ENCODE measurements around the gene UBE2L6. TPM values are rescaled to one million over a fixed set of nuclear protein-coding genes. Genes with fewer than 3 reads are reported as not detected.

Gene UBE2L6
- total RNA-seq, 4 donors from 2014 or later: 11.0 to 46.4 (median 22.0) TPM

DNA sequence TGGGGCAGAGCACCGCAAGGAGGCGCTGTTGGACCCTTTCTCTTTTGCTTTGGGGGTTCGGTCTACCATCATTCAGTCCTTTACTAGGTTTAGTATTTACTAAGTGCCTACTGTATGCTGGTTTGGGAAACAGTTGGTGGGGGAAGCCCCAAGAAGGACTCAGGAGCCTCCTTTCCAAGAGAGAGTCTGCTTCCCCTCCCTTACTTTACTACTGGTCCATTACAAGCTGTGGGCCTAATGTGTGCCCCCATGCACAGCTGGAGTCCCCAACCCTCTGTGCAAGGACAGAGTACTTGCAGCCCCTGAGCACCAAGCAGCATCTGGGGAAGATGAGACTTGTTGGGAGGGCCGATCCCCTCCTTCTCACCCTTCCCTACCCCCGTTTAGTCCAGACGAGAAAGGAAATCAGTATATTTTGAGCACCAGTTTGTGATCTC is 876 bp upstream of the UBE2L6 start:
- no peak for DNase-seq
- 58 to 60% methylated on average over 3 to 4 of the region's 6 CpGs for WGBS, 2 donors

GRCh38 chr11:57566905-57567514 is 462 bp downstream of the UBE2L6 start:
- TF ChIP-seq CTCF (IDR thresholded peaks at IDR 0.05) (no peak), POLR2A (IDR thresholded peaks at IDR 0.05) (no peak)
- DNase-seq: no peak
- Histone ChIP-seq H3K9me3 (no peaks in the 10 kb centered on the region), H3K36me3 (no peaks in the 10 kb centered on the region), H3K4me3 (peak overlapping the region; percentile 73 to 97 (median 84)), H3K27me3 (no peaks in the 10 kb centered on the region), H3K27ac (peak overlapping the region; percentile 84 to 93 (median 90)), H3K4me1 (peaks cover 7 to 56% (median 30%) of the 10 kb centered on the region in 3 donors)
- 4 to 5% methylated on average over 9 to 14 of the region's 15 CpGs for WGBS, 2 donors
- intact Hi-C loops (cut with DNase I): loop anchor here (5.0 kb wide), 1 partner anchor 75 kb away; no protein-coding TSS in a partner anchor

More for the DNA sequence above, 876 bp upstream of the UBE2L6 start:
- Histone ChIP-seq H3K4me3 (peak overlapping the region; percentile 73 to 97 (median 84)), H3K27ac (peak overlapping the region; percentile 84 to 93 (median 90)), H3K4me1 (peaks cover 7 to 44% (median 28%) of the 10 kb centered on the region in 3 donors), H3K27me3 (no peaks in the 10 kb centered on the region), H3K36me3 (no peaks in the 10 kb centered on the region), H3K9me3 (no peaks in the 10 kb centered on the region)
- TF ChIP-seq POLR2A (IDR thresholded peaks at IDR 0.05): no peak
- TF ChIP-seq CTCF (IDR thresholded peaks at IDR 0.05): peak in 4 of 6 experiments; percentile 72 to 94 (median 90)
- intact Hi-C loops (cut with DNase I): loop anchor here (5.0 kb wide), 1 partner anchor 74 kb away; no protein-coding TSS in a partner anchor

GRCh38 chr11:57566005-57566904 is 1.2 kb downstream of the UBE2L6 start:
- TF ChIP-seq CTCF (IDR thresholded peaks at IDR 0.05): no peak
- peak in 1 of 4 donors; percentile 26 for TF ChIP-seq POLR2A (IDR thresholded peaks at IDR 0.05)
- no peak for DNase-seq
- H3K4me3 ChIP-seq: peak overlapping the region; percentile 73 to 97 (median 84)
- H3K27ac ChIP-seq: peak overlapping the region; percentile 84 to 93 (median 90)
- intact Hi-C loops (cut with DNase I): loop anchor here (5.0 kb wide), 1 partner anchor 76 kb away; no protein-coding TSS in a partner anchor
- H3K4me1 ChIP-seq: peaks cover 7 to 62% (median 30%) of the 10 kb centered on the region in 3 donors
- no peaks in the 10 kb centered on the region for H3K27me3 ChIP-seq
- H3K9me3 ChIP-seq: no peaks in the 10 kb centered on the region
- WGBS, 2 donors: 12 to 19% methylated on average over 4 of the region's 4 CpGs
- H3K36me3 ChIP-seq: no peaks in the 10 kb centered on the region

DNA sequence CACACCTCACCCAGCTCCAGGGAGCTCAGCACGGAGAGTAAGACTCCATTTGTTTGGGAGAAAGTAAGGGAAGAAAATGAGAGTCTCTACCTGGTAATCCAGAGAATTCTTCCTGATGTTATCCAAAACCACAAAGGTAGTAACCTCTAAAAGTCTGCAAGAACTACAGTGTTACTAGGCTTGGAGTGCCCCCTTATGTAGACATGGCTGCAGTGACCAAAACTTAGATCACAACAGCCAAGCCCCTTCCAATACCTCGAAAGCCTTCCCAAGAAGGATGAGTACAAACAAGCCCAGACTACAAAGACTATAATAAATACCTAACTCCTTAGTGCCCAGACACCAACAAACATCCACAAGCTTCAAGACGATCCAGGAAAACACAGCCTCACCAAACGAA is 4.9 kb downstream of the UBE2L6 start:
- H3K4me3 ChIP-seq: no peak overlapping the region
- DNase-seq: no peak
- H3K9me3 ChIP-seq: no peaks in the 10 kb centered on the region
- peaks cover 0 to 32% (median 5%) of the 10 kb centered on the region in 3 donors for H3K36me3 ChIP-seq
- 54 to 61% methylated on average over 4 of the region's 4 CpGs for WGBS, 2 donors
- H3K27me3 ChIP-seq: no peaks in the 10 kb centered on the region
- intact Hi-C loops (cut with DNase I): no loop called here
- H3K27ac ChIP-seq: no peak overlapping the region
- TF ChIP-seq CTCF (IDR thresholded peaks at IDR 0.05) (no peak), POLR2A (IDR thresholded peaks at IDR 0.05) (no peak)
- H3K4me1 ChIP-seq: peaks cover 7 to 48% (median 14%) of the 10 kb centered on the region in 3 donors

Measured in esophagus squamous epithelium (tissue), 5 donors.